Gastrocnemius medialis (tissue), 4 donors: ENCODE measurements around the gene CNNM4. TPM values are rescaled to one million over a fixed set of nuclear protein-coding genes. Genes with fewer than 3 reads are reported as not detected.

Source experiments
- ATAC-seq, 2 donors: fragments of 150-250 bp; one replicate each; pipeline ENCODE4 v1.9.1; 2016
- DNase-seq, 2 donors: peaks; one replicate each; pipeline ENCODE4 v3.0.0-alpha.2; 2019
- H3K27ac ChIP-seq, 4 donors: fragments of 200-600 bp; sonication (generic); 1 replicate in 1 of 4; 2 replicates in 3 of 4; pipeline ENCODE4 v1.5.1; 2016 to 2018; ENCODE audit warnings: mild to moderate bottlenecking in 2 of 4, moderate library complexity in 1 of 4
- H3K27me3 ChIP-seq, 3 donors: fragments of 200-600 bp; sonication (generic) in 2 of 3; 1 replicate in 1 of 3; 2 replicates in 2 of 3; pipeline versions ENCODE4 v1.5.1 to v1.6.0; 2016 to 2019; ENCODE audit warnings: mild to moderate bottlenecking in 1 of 3, moderate library complexity in 1 of 3
- H3K36me3 ChIP-seq, 2 donors: fragments of 200-600 bp; sonication (generic) in 1 of 2; one replicate each; pipeline ENCODE4 v1.5.1; 2017 to 2018
- H3K4me1 ChIP-seq, 2 donors: fragments of 200-600 bp; sonication (generic) in 1 of 2; one replicate each; pipeline ENCODE4 v1.5.1; 2016 to 2017; ENCODE audit warnings: mild to moderate bottlenecking in 2 of 2
- H3K4me3 ChIP-seq, 4 donors: fragments of 200-600 bp; sonication (generic) in 3 of 4; 1 replicate in 1 of 4; 2 replicates in 3 of 4; pipeline ENCODE4 v1.5.1; 2016 to 2019; ENCODE audit warnings: mild to moderate bottlenecking in 2 of 4
- H3K9me3 ChIP-seq, 3 donors: fragments of 200-600 bp; sonication (generic) in 2 of 3; 1 replicate in 1 of 3; 2 replicates in 2 of 3; pipeline ENCODE4 v1.5.1; 2016 to 2019
- POLR2A ChIP-seq, 2 donors: fragments of 450-650 bp; IDR thresholded peaks; one replicate each; pipeline ENCODE4 v1.6.1; 2017; ENCODE audit warnings: antibody characterized with exemption in 2 of 2, mild to moderate bottlenecking in 2 of 2, moderate library complexity in 2 of 2
- in situ Hi-C, 4 donors: fragments of 200-750 bp; cut with MboI; loops; one replicate each; pipeline versions ENCODE4 v1.15.0 to v1.8.0; 2017; ENCODE audit warnings: low sequenced_read_pairs in 4 of 4
- intact Hi-C: fragments of 100-400 bp; cut with DNase I; formaldehyde crosslinking; loops from one replicate; pipeline ENCODE4 v1.15.1; 2023; ENCODE audit warnings: low total_unique reads
- total RNA-seq, 4 donors: library from RNA; depleted of rRNA; stranded (reverse); fragments of >200 nt; gene quantifications; one replicate each; pipeline versions ENCODE4 v1.1.0 to v1.2.3, GENCODE V29; 2016
- TF ChIP-seq, protein P1 (sequence below), 5 experiments: fragments of 450-650 bp in 3 of 5; fragments of 200-600 bp in 2 of 5; sonication (generic) in 2 of 5; IDR thresholded peaks in 4 of 5; conservative IDR thresholded peaks in 1 of 5; 1 replicate in 4 of 5; 2 replicates in 1 of 5; pipeline ENCODE4 v1.5.1; 2016 to 2019; ENCODE audit warnings: antibody characterized with exemption in 5 of 5, mild to moderate bottlenecking in 3 of 5, moderate library complexity in 3 of 5

CNNM4 gene
- total RNA-seq, 4 donors from 2014 or later, result 5.4 to 20.1 (median 9.1) TPM

GRCh38 chr2:96808176-96808837 lies 47.6 kb downstream of the CNNM4 start:
- TF ChIP-seq, protein P1, sequence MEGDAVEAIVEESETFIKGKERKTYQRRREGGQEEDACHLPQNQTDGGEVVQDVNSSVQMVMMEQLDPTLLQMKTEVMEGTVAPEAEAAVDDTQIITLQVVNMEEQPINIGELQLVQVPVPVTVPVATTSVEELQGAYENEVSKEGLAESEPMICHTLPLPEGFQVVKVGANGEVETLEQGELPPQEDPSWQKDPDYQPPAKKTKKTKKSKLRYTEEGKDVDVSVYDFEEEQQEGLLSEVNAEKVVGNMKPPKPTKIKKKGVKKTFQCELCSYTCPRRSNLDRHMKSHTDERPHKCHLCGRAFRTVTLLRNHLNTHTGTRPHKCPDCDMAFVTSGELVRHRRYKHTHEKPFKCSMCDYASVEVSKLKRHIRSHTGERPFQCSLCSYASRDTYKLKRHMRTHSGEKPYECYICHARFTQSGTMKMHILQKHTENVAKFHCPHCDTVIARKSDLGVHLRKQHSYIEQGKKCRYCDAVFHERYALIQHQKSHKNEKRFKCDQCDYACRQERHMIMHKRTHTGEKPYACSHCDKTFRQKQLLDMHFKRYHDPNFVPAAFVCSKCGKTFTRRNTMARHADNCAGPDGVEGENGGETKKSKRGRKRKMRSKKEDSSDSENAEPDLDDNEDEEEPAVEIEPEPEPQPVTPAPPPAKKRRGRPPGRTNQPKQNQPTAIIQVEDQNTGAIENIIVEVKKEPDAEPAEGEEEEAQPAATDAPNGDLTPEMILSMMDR (IDR thresholded peaks at IDR 0.05 in 4 of 5, conservative IDR thresholded peaks at IDR 0.05 in 1 of 5), result no peak
- no peak for TF ChIP-seq POLR2A (IDR thresholded peaks at IDR 0.05)
- no peak for DNase-seq
- no peaks in the 10 kb centered on the region for H3K27me3 ChIP-seq
- H3K4me1 ChIP-seq, result peaks cover 13 to 14% of the 10 kb centered on the region in 2 donors
- intact Hi-C loops, result no loop called here
- in situ Hi-C loops, result no loop called here
- no peaks in the 10 kb centered on the region for H3K9me3 ChIP-seq
- H3K4me3 ChIP-seq, result no peak overlapping the region
- H3K36me3 ChIP-seq, result no peaks in the 10 kb centered on the region
- H3K27ac ChIP-seq, result peak overlapping the region; percentile 10 to 22 (median 16)
- ATAC-seq, result peak in 1 of 2 donors; percentile 40

GRCh38 chr2:96809216-96809882 lies 48.6 kb downstream of the CNNM4 start:
- Histone ChIP-seq H3K4me1 (peaks cover 13 to 14% of the 10 kb centered on the region in 2 donors), H3K9me3 (no peaks in the 10 kb centered on the region), H3K27ac (peak overlapping the region in 3 of 4 donors; percentile 8 to 50 (median 18)), H3K36me3 (no peaks in the 10 kb centered on the region), H3K27me3 (no peaks in the 10 kb centered on the region), H3K4me3 (no peak overlapping the region)
- intact Hi-C loops, result no loop called here
- ATAC-seq (no peak), DNase-seq (no peak)
- TF ChIP-seq, protein P1 (IDR thresholded peaks at IDR 0.05 in 4 of 5, conservative IDR thresholded peaks at IDR 0.05 in 1 of 5), result no peak
- no peak for TF ChIP-seq POLR2A (IDR thresholded peaks at IDR 0.05)
- in situ Hi-C loops, result no loop called here

DNA sequence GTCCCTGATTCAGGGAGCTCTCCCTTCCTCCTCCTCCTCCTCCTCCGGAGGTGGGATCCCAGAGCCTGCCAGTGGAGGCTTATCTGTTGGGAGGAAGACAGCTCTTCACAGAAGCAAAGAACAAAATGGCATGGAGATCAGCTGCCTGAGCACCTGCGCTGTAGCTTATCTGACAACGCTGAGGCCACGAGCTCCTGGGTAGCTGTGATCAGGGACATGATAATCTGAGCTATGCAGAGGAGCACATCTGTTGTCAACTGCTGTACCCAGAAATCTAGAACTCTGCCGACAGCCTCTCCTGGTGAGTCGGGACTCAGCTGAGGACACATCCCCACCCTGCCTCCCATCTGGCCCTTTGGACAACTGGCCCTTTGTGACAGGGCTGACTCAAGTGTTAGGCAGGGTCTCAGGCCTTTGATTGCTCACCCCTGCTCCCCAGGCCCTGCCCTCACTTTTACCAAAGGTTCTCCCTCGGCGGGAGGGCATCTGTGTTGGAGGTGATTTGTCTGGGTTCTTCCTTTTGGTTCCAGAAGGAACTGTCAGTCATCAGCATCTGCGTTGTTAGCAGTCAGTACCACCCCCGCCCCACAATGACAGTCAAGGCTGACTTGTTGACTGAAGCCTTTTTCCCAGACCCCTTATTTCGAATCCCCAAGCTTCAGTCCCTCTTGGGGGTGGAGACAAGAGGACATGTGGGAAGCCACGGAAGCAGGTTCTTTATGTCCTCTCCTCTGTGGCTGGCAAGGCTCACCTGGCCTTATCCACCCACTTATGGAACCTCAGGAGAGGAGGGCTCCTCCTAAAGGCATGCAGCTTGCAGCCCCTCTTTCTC lies 49.5 kb downstream of the CNNM4 start:
- no peaks in the 10 kb centered on the region for H3K36me3 ChIP-seq
- intact Hi-C loops, result no loop called here
- no peak overlapping the region for H3K4me3 ChIP-seq
- peak overlapping the region in 3 of 4 donors; percentile 37 to 70 (median 50) for H3K27ac ChIP-seq
- H3K27me3 ChIP-seq, result no peaks in the 10 kb centered on the region
- H3K9me3 ChIP-seq, result no peaks in the 10 kb centered on the region
- peaks cover 16 to 17% of the 10 kb centered on the region in 2 donors for H3K4me1 ChIP-seq
- in situ Hi-C loops, result no loop called here
- TF ChIP-seq POLR2A (IDR thresholded peaks at IDR 0.05), result no peak
- TF ChIP-seq, protein P1 (IDR thresholded peaks at IDR 0.05 in 4 of 5, conservative IDR thresholded peaks at IDR 0.05 in 1 of 5), result no peak
- DNase-seq (no peak), ATAC-seq (no peak)

- in situ Hi-C loops, result no loop called here
- Histone ChIP-seq H3K36me3 (no peaks in the 10 kb centered on the region), H3K27me3 (no peaks in the 10 kb centered on the region), H3K9me3 (no peaks in the 10 kb centered on the region), H3K4me1 (peaks cover 17 to 18% of the 10 kb centered on the region in 2 donors), H3K27ac (peak overlapping the region; percentile 33 to 75 (median 68)), H3K4me3 (no peak overlapping the region)
- no peak for DNase-seq
- TF ChIP-seq, protein P1 (IDR thresholded peaks at IDR 0.05 in 4 of 5, conservative IDR thresholded peaks at IDR 0.05 in 1 of 5), result no peak
- TF ChIP-seq POLR2A (IDR thresholded peaks at IDR 0.05), result no peak
- intact Hi-C loops, result no loop called here
- no peak for ATAC-seq
These were observed 50.1 kb downstream of the CNNM4 start for GRCh38 chr2:96810783-96811192.
